ENCODE data around the gene GALNT14.

DNA sequence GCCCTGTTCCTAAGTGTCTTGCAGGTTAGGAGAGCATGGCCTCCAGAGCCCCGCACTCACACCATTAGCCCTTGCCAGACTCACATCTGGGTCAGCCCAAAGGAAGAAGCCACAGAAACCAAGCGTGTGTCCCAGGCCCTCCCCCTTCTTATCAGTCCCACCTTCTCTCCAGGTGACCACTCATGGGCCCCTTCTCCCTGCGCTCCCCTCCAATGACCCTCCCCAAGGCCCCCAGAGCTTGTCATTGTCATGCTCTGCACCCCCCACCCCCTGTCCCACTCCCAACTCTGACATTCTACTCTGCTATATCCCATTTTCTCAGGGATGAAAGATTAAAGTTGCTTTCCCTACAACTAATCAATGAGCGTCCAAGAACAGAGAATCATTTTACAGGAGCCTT, 48.9 kb upstream of the GALNT14 start:
- TF ChIP-seq, protein P1, sequence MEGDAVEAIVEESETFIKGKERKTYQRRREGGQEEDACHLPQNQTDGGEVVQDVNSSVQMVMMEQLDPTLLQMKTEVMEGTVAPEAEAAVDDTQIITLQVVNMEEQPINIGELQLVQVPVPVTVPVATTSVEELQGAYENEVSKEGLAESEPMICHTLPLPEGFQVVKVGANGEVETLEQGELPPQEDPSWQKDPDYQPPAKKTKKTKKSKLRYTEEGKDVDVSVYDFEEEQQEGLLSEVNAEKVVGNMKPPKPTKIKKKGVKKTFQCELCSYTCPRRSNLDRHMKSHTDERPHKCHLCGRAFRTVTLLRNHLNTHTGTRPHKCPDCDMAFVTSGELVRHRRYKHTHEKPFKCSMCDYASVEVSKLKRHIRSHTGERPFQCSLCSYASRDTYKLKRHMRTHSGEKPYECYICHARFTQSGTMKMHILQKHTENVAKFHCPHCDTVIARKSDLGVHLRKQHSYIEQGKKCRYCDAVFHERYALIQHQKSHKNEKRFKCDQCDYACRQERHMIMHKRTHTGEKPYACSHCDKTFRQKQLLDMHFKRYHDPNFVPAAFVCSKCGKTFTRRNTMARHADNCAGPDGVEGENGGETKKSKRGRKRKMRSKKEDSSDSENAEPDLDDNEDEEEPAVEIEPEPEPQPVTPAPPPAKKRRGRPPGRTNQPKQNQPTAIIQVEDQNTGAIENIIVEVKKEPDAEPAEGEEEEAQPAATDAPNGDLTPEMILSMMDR (IDR thresholded peaks at IDR 0.05), result no peak
- no peak for TF ChIP-seq EZH2 (IDR thresholded peaks at IDR 0.05; ENCODE audit: borderline replicate concordance, insufficient read depth, low read depth, low read length, poor library complexity, severe bottlenecking)

All from B cell (primary cell).